T47D (cell line): ENCODE results near the gene ARNT2.

Experiments
- DNase-seq, 2 experiments: peaks; one replicate each; pipeline versions ENCODE4 v3.0.0 to v3.0.0-alpha.2; 2011 to 2012; ENCODE audit warnings: low read depth in 1 of 2, low spot score in 1 of 2
- JUND ChIP-seq: IDR thresholded peaks from 2 replicates; pipeline ENCODE4 v1.6.1; 2012; ENCODE audit warnings: low read depth
- in situ Hi-C: cut with HindIII; loops from 2 replicates; pipeline ENCODE4 v1.10.0; 2016; ENCODE audit warnings: low sequenced_read_pairs, low pct_unique_long_range_greater_than_20kb

The ARNT2 gene

GRCh38 chr15:80556694-80557367 is 152.6 kb downstream of the ARNT2 start:
- in situ Hi-C loops = no loop called here
- no peak for DNase-seq

GRCh38 chr15:80557441-80558234 is 153.5 kb downstream of the ARNT2 start:
- no peak for TF ChIP-seq JUND
- DNase-seq = no peak
- in situ Hi-C loops = no loop called here

More at GRCh38 chr15:80556694-80557367, 152.6 kb downstream of the ARNT2 start:
- no peak for TF ChIP-seq JUND

GRCh38 chr15:80558631-80559319 is 154.6 kb downstream of the ARNT2 start:
- in situ Hi-C loops = no loop called here
- no peak for DNase-seq
- no peak for TF ChIP-seq JUND

- no peak for TF ChIP-seq JUND
- in situ Hi-C loops = no loop called here
- DNase-seq = no peak
These were observed 155.1 kb downstream of the ARNT2 start for GRCh38 chr15:80559320-80559693.

- in situ Hi-C loops = no loop called here
- no peak for TF ChIP-seq JUND
- DNase-seq = no peak
These were observed 155.6 kb downstream of the ARNT2 start for GRCh38 chr15:80559761-80560160.

GRCh38 chr15:80560601-80561400 is 156.6 kb downstream of the ARNT2 start:
- in situ Hi-C loops = no loop called here
- no peak for TF ChIP-seq JUND

GRCh38 chr15:80561500-80561899 is 157.3 kb downstream of the ARNT2 start:
- no peak for TF ChIP-seq JUND
- DNase-seq = no peak
- in situ Hi-C loops = no loop called here

More at GRCh38 chr15:80560601-80561400, 156.6 kb downstream of the ARNT2 start:
- no peak for DNase-seq

GRCh38 chr15:80562033-80562432 is 157.9 kb downstream of the ARNT2 start:
- no peak for TF ChIP-seq JUND
- in situ Hi-C loops = no loop called here
- DNase-seq = no peak

GRCh38 chr15:80562846-80563245 is 158.7 kb downstream of the ARNT2 start:
- no peak for TF ChIP-seq JUND
- DNase-seq = no peak
- in situ Hi-C loops = no loop called here

- in situ Hi-C loops = no loop called here
- no peak for DNase-seq
- no peak for TF ChIP-seq JUND
These were observed 159.3 kb downstream of the ARNT2 start for GRCh38 chr15:80563372-80563997.

GRCh38 chr15:80564056-80564455 is 159.9 kb downstream of the ARNT2 start:
- TF ChIP-seq JUND = no peak
- no peak for DNase-seq
- in situ Hi-C loops = no loop called here

- in situ Hi-C loops = no loop called here
- TF ChIP-seq JUND = no peak
- DNase-seq = no peak
These were observed 161.2 kb downstream of the ARNT2 start for GRCh38 chr15:80565398-80565797.
